HEK293 (cell line): ENCODE data around the gene DYNLT1.
A peak's percentile ranks its signal among the peaks of the same experiment; 100 is the strongest.

Experiments
- CTCF ChIA-PET: fragments of 350-600 bp; formaldehyde crosslinking; extraction: SDS; loops from one replicate; lab custom pipeline; 2021; ENCODE audit warnings: antibody characterized with exemption; lab: Yijun Ruan, JAX
- POLR2A ChIA-PET: fragments of 300-600 bp; formaldehyde crosslinking; extraction: SDS; loops from one replicate; lab custom pipeline; 2020; ENCODE audit warnings: antibody characterized with exemption, inconsistent platforms; lab: Yijun Ruan, JAX
- H3K27ac ChIP-seq: fragments of 200-500 bp; sonication (Bioruptor generic); 2 replicates; pipeline ENCODE4 v1.5.1; 2014; ENCODE audit warnings: low read depth, low read length, control low read depth, inconsistent platforms; ENCODE audit errors: extremely low read depth
- H3K36me3 ChIP-seq, 2 experiments: fragments of 200-500 bp in 1 of 2; sonication (Bioruptor generic) in 1 of 2; 1 replicate in 1 of 2; 2 replicates in 1 of 2; pipeline ENCODE4 v1.5.1; 2014 to 2017; ENCODE audit warnings: inconsistent platforms in 2 of 2, low read length in 2 of 2; ENCODE audit not compliant: control insufficient read depth in 2 of 2, insufficient read depth in 1 of 2
- H3K4me1 ChIP-seq: fragments of 200-500 bp; sonication (Bioruptor generic); 2 replicates; pipeline ENCODE4 v1.5.1; 2014; ENCODE audit warnings: mild to moderate bottlenecking, low read length, inconsistent platforms; ENCODE audit not compliant: control insufficient read depth, insufficient read depth
- H3K4me3 ChIP-seq: 2 replicates; pipeline ENCODE4 v1.5.1; 2011; ENCODE audit warnings: low read depth, mild to moderate bottlenecking, control low read depth, low read length, moderate library complexity
- H3K9me3 ChIP-seq: fragments of 200-500 bp; sonication (Bioruptor generic); 2 replicates; pipeline ENCODE4 v1.5.1; 2014; ENCODE audit warnings: low read depth, low read length, inconsistent platforms; ENCODE audit not compliant: control insufficient read depth, insufficient read depth
- BCL11A ChIP-seq: fragments of 450-650 bp; formaldehyde crosslinking; IDR thresholded peaks from 2 replicates; pipeline ENCODE4 v1.5.1; 2016; ENCODE audit warnings: low read depth, missing biosample characterization, missing genetic modification characterization
- HOXC10 ChIP-seq: sonication (generic); formaldehyde crosslinking; IDR thresholded peaks from 2 replicates; pipeline ENCODE4 v1.8.1; 2023; ENCODE audit warnings: mild to moderate bottlenecking, missing genetic modification reagents
- KLF16 ChIP-seq: fragments of 450-650 bp; formaldehyde crosslinking; IDR thresholded peaks from 2 replicates; pipeline ENCODE4 v1.5.1; 2017; ENCODE audit warnings: missing biosample characterization, missing genetic modification characterization
- PRDM10 ChIP-seq: fragments of 450-650 bp; formaldehyde crosslinking; IDR thresholded peaks from 2 replicates; pipeline ENCODE4 v1.5.1; 2016; ENCODE audit warnings: missing biosample characterization, missing genetic modification characterization
- PRDM6 ChIP-seq: fragments of 450-650 bp; formaldehyde crosslinking; IDR thresholded peaks from 2 replicates; pipeline ENCODE4 v1.5.1; 2017; ENCODE audit warnings: missing biosample characterization, missing genetic modification characterization
- REPIN1 ChIP-seq: fragments of 450-650 bp; formaldehyde crosslinking; IDR thresholded peaks from 2 replicates; pipeline ENCODE4 v1.5.1; 2017; ENCODE audit warnings: missing biosample characterization, missing genetic modification characterization, low read depth
- SALL2 ChIP-seq: fragments of 450-650 bp; formaldehyde crosslinking; IDR thresholded peaks from 2 replicates; pipeline ENCODE4 v1.5.0; 2017; ENCODE audit warnings: missing biosample characterization, mild to moderate bottlenecking, missing genetic modification characterization, borderline replicate concordance
- SP7 ChIP-seq: fragments of 450-650 bp; formaldehyde crosslinking; IDR thresholded peaks from 2 replicates; pipeline ENCODE4 v1.5.1; 2016; ENCODE audit warnings: missing biosample characterization, missing genetic modification characterization
- TSHZ1 ChIP-seq: fragments of 450-650 bp; formaldehyde crosslinking; IDR thresholded peaks from 2 replicates; pipeline ENCODE4 v1.5.1; 2016; ENCODE audit warnings: missing biosample characterization, missing genetic modification characterization, borderline replicate concordance
- ZBTB10 ChIP-seq: fragments of 450-650 bp; formaldehyde crosslinking; IDR thresholded peaks from 2 replicates; pipeline ENCODE4 v1.5.1; 2016; ENCODE audit warnings: missing biosample characterization, missing genetic modification characterization
- ZNF121 ChIP-seq: fragments of 450-650 bp; formaldehyde crosslinking; IDR thresholded peaks from 2 replicates; pipeline ENCODE4 v1.5.1; 2016; ENCODE audit warnings: missing biosample characterization, missing genetic modification characterization
- ZNF24 ChIP-seq: fragments of 450-650 bp; formaldehyde crosslinking; IDR thresholded peaks from 2 replicates; pipeline ENCODE4 v1.5.1; 2016; ENCODE audit warnings: missing biosample characterization, missing genetic modification characterization
- ZNF488 ChIP-seq: fragments of 450-650 bp; formaldehyde crosslinking; IDR thresholded peaks from 2 replicates; pipeline ENCODE4 v1.5.1; 2016; ENCODE audit warnings: missing biosample characterization, missing genetic modification characterization
- ZNF548 ChIP-seq: fragments of 450-650 bp; formaldehyde crosslinking; IDR thresholded peaks from 2 replicates; pipeline ENCODE4 v1.5.1; 2016; ENCODE audit warnings: missing biosample characterization, missing genetic modification characterization
- ZNF600 ChIP-seq: fragments of 450-650 bp; formaldehyde crosslinking; IDR thresholded peaks from 2 replicates; pipeline ENCODE4 v1.5.1; 2016; ENCODE audit warnings: missing biosample characterization, missing genetic modification characterization
- ZNF626 ChIP-seq: fragments of 450-650 bp; sonication (Bioruptor Pico); formaldehyde crosslinking; IDR thresholded peaks from 2 replicates; pipeline ENCODE4 v1.5.1; 2018; ENCODE audit warnings: missing biosample characterization, missing genetic modification characterization, inconsistent platforms
- ZNF629 ChIP-seq: fragments of 450-650 bp; formaldehyde crosslinking; IDR thresholded peaks from 2 replicates; pipeline ENCODE4 v1.5.1; 2017; ENCODE audit warnings: missing biosample characterization, missing genetic modification characterization

DYNLT1 gene

GRCh38 chr6:158597565-158597964 is 47.0 kb downstream of the DYNLT1 start:
- Histone ChIP-seq H3K4me3 (no peak overlapping the region), H3K27ac (no peak overlapping the region), H3K4me1 (no peaks in the 10 kb centered on the region), H3K9me3 (no peaks in the 10 kb centered on the region), H3K36me3 (peaks cover 8 to 69% of the 10 kb centered on the region in 2 experiments; a peak in 2 of 3 replicates)
- TF ChIP-seq KLF16, result no peak
- TF ChIP-seq ZNF24, result no peak
- TF ChIP-seq ZNF121, result peak; percentile 45; the same call in 1 of the 2 replicates
- ChIA-PET CTCF (interaction anchor here (0.6 to 1.6 kb wide), 2 partner anchors 377 to 615 kb away, joined by 3 to 7 read pairs; no protein-coding TSS in a partner anchor), POLR2A (no interaction called here)

- CTCF ChIA-PET, result interaction anchor here (0.7 to 1.6 kb wide), 4 partner anchors 8 to 383 kb away, joined by 3 to 7 read pairs (median 4); no protein-coding TSS in a partner anchor
These were observed 47.7 kb downstream of the DYNLT1 start for GRCh38 chr6:158596861-158597260.

GRCh38 chr6:158595223-158595622 is 49.3 kb downstream of the DYNLT1 start:
- ChIA-PET CTCF (interaction anchor here (0.7 to 1.6 kb wide), 6 partner anchors 10 to 381 kb away, joined by 4 to 8 read pairs (median 6); no protein-coding TSS in a partner anchor), POLR2A (no interaction called here)
- no peaks in the 10 kb centered on the region for H3K9me3 ChIP-seq
- no peak overlapping the region for H3K27ac ChIP-seq
- H3K36me3 ChIP-seq, result peaks cover 11 to 88% of the 10 kb centered on the region in 2 experiments; a peak in 2 of 3 replicates
- no peak overlapping the region for H3K4me3 ChIP-seq
- no peaks in the 10 kb centered on the region for H3K4me1 ChIP-seq
- TF ChIP-seq BCL11A (no peak), ZNF600 (no peak), REPIN1 (tag by site-specific recombination) (no peak), ZNF626 (no peak), TSHZ1 (no peak), ZNF488 (no peak), ZNF629 (tag by site-specific recombination) (no peak), PRDM10 (tag by site-specific recombination) (no peak), ZNF548 (tag by site-specific recombination) (no peak), PRDM6 (no peak), HOXC10 (CRISPR knock-in tag) (no peak)

More at GRCh38 chr6:158596861-158597260, 47.7 kb downstream of the DYNLT1 start:
- H3K4me1 ChIP-seq, result no peaks in the 10 kb centered on the region
- H3K36me3 ChIP-seq, result peaks cover 11 to 75% of the 10 kb centered on the region in 2 experiments; a peak in 2 of 3 replicates
- POLR2A ChIA-PET, result no interaction called here
- TF ChIP-seq SALL2, result no peak
- no peak for TF ChIP-seq SP7 (tag by site-specific recombination)
- no peak for TF ChIP-seq ZBTB10 (tag by site-specific recombination)
- no peak overlapping the region for H3K4me3 ChIP-seq
- H3K9me3 ChIP-seq, result no peaks in the 10 kb centered on the region
- no peak overlapping the region for H3K27ac ChIP-seq
